Fibroblast of villous mesenchyme (primary cell): ENCODE data around the gene PCSK5. TPM values are rescaled to one million over a fixed set of nuclear protein-coding genes. Genes with fewer than 3 reads are reported as not detected.

Source experiments
- DNase-seq: peaks from one replicate; pipeline ENCODE4 v3.0.0-alpha.2; 2010; ENCODE audit warnings: low read depth
- H3K4me3 ChIP-seq: 2 replicates; pipeline ENCODE4 v1.5.1; 2011; ENCODE audit warnings: low read depth, mild to moderate bottlenecking, low read length
- CTCF ChIP-seq: IDR thresholded peaks from 2 replicates; pipeline ENCODE4 v1.5.1; 2012; ENCODE audit warnings: low read depth, mild to moderate bottlenecking, low read length; ENCODE audit not compliant: insufficient read depth
- total RNA-seq: library from RNA; depleted of rRNA; stranded (reverse); fragments of >200 nt; gene quantifications from 2 replicates; pipeline ENCODE4 v1.2.3, GENCODE V29; 2012

PCSK5 gene
- 1.7 and 2.3 TPM in 2 replicates for total RNA-seq

- peak within 1 kb of the TSS; percentile 71 for H3K4me3 ChIP-seq
- DNase-seq: peak; percentile 91
- peak; percentile 24 for TF ChIP-seq CTCF
Observed at GRCh38 chr9:75890472-75891276, at the start of gene PCSK5. Gene PCSK5, plus strand, starts transcription at chr9:75890673. Its CDS starts 509 bp downstream, at chr9:75891182.

GRCh38 chr9:75844321-75844720 lies 46.2 kb upstream of the PCSK5 start:
- no peak for DNase-seq
- no peak for TF ChIP-seq CTCF
- H3K4me3 ChIP-seq: no peak overlapping the region

GRCh38 chr9:75845806-75846205 lies 44.7 kb upstream of the PCSK5 start:
- no peak for TF ChIP-seq CTCF
- DNase-seq: no peak
- H3K4me3 ChIP-seq: no peak overlapping the region

- TF ChIP-seq CTCF: no peak
Observed at GRCh38 chr9:75847085-75847484, 43.4 kb upstream of the PCSK5 start.

GRCh38 chr9:75850459-75851200 lies 39.8 kb upstream of the PCSK5 start:
- DNase-seq: no peak
- no peak overlapping the region for H3K4me3 ChIP-seq

More at GRCh38 chr9:75847085-75847484, 43.4 kb upstream of the PCSK5 start:
- H3K4me3 ChIP-seq: no peak overlapping the region
- DNase-seq: no peak

GRCh38 chr9:75851917-75852316 lies 38.6 kb upstream of the PCSK5 start:
- no peak for DNase-seq
- no peak for TF ChIP-seq CTCF

More at GRCh38 chr9:75850459-75851200, 39.8 kb upstream of the PCSK5 start:
- TF ChIP-seq CTCF: no peak

More at GRCh38 chr9:75851917-75852316, 38.6 kb upstream of the PCSK5 start:
- no peak overlapping the region for H3K4me3 ChIP-seq
